AG10803 (cell line): Measurements from ENCODE around the gene TRABD2B.

Source experiments
- DNase-seq: peaks from one replicate; pipeline ENCODE4 v3.0.0; 2010; ENCODE audit warnings: low read depth
- H3K4me3 ChIP-seq: 2 replicates; pipeline ENCODE4 v1.5.1; 2011; ENCODE audit warnings: mild to moderate bottlenecking, low read length, control low read depth
- TF ChIP-seq, protein P1 (sequence below): conservative IDR thresholded peaks from 2 replicates; pipeline ENCODE4 v1.5.1; 2011; ENCODE audit warnings: mild to moderate bottlenecking, low read length, control low read depth, inconsistent platforms

TRABD2B gene

DNA sequence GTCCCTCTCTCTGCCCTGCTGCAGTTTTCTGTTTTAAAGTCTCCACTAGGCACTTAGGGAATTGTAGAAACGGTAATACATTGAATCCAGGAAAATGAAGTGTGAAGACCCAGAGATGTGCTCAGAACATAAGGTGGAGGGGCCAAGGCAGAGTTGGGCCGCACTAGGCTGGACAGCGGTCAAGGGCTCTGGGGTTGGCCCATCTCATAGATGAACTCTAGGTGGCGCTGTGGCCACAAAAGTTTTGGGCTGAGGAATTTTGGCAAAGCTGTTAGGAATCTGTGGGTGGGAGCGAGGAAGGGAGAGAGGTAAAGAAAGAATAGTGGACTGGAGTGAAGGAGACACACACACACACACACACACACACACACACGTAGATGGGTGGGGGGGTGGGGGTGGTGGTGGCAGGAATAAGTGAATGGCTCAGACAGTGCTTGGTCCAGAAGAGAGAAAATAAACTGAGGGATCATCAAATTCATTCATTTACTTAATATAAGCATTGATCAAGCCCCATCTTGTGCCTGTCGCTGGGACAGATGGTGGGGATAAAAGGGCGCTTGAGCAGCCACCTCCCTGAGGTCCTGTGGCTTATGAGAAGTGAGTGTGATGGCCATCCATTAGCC is 258.5 kb downstream of the TRABD2B start:
- TF ChIP-seq, protein P1, sequence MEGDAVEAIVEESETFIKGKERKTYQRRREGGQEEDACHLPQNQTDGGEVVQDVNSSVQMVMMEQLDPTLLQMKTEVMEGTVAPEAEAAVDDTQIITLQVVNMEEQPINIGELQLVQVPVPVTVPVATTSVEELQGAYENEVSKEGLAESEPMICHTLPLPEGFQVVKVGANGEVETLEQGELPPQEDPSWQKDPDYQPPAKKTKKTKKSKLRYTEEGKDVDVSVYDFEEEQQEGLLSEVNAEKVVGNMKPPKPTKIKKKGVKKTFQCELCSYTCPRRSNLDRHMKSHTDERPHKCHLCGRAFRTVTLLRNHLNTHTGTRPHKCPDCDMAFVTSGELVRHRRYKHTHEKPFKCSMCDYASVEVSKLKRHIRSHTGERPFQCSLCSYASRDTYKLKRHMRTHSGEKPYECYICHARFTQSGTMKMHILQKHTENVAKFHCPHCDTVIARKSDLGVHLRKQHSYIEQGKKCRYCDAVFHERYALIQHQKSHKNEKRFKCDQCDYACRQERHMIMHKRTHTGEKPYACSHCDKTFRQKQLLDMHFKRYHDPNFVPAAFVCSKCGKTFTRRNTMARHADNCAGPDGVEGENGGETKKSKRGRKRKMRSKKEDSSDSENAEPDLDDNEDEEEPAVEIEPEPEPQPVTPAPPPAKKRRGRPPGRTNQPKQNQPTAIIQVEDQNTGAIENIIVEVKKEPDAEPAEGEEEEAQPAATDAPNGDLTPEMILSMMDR, result peak; percentile 80
- DNase-seq, result peak; percentile 45

DNA sequence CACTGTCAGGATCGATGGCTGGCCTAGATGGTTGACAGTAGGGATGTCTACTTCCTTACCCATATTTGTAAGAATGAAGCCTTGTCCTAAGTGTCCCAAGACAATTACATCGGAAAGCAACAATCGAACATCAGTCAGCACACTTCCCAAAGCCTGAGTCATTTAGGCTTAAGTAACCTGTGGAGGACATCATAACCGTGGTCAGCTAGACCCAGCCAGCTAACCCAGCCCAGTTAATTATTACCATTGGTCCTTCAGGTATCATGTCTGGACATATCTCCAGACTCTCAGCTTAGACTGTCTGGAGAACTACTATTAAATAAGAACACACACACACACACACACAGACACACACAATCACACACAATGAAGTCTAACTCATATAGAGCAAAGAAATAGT is 264.7 kb downstream of the TRABD2B start:
- no peak for DNase-seq
- TF ChIP-seq, protein P1, result no peak
- H3K4me3 ChIP-seq, result no peak overlapping the region

More for the DNA sequence above, 258.5 kb downstream of the TRABD2B start:
- no peak overlapping the region for H3K4me3 ChIP-seq

DNA sequence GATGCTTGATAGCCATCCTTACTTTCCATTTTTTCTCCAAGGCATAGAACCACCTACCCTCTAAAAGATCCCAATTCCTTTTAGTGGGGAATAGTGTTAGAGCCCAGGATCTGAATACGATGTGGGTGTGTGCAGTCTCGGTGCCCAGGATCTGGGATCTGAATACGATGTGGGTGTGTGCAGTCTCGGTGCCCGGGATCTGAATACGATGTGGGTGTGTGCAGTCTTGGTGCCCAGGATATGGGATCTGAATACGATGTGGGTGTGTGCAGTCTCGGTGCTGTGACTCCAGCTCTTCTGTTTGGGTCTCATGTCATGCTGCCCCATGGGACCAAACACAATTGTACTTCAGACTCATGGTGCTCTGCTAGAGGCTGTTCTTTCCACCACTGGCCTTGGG is 265.5 kb downstream of the TRABD2B start:
- TF ChIP-seq, protein P1, result no peak
- no peak overlapping the region for H3K4me3 ChIP-seq
- no peak for DNase-seq

DNA sequence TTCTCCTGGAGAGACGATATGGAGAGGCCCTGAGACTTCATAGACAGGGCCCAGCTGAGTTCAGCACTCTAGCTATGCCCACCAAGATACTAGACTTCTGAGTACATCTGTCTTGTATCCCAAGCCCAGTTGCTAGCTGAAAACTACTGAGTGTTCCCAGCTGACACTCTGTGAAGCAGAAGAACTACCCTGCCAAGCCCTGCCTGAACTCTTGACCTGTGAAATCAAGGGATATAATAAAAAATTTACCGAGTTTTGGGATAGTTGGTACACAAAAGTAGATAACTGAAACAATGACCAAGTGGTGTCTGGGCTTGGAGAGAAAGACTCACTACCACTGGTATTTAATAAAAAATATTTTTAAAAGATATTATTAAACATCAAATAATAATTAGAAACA is 267.5 kb downstream of the TRABD2B start:
- no peak overlapping the region for H3K4me3 ChIP-seq
- no peak for DNase-seq
- TF ChIP-seq, protein P1, result no peak

DNA sequence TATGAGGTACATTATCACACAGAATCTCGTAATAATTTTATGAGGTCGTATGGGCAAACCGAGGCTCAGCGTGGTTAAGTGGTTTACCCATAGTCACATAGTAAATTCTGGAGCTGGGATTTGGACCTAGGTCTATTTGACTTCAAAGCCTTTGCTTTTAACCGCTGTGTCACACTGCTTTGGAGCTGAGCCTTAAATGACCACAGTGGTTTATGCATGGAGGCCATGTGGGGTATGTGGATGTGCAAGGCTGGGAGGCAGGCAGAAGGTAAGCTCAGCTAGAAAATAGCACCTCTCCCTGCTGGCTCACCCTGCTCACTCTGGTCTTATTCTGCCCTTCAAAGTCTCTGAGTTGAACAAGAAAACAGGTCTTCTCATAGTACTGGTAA is 269.5 kb downstream of the TRABD2B start:
- no peak overlapping the region for H3K4me3 ChIP-seq
- TF ChIP-seq, protein P1, result no peak
- no peak for DNase-seq

DNA sequence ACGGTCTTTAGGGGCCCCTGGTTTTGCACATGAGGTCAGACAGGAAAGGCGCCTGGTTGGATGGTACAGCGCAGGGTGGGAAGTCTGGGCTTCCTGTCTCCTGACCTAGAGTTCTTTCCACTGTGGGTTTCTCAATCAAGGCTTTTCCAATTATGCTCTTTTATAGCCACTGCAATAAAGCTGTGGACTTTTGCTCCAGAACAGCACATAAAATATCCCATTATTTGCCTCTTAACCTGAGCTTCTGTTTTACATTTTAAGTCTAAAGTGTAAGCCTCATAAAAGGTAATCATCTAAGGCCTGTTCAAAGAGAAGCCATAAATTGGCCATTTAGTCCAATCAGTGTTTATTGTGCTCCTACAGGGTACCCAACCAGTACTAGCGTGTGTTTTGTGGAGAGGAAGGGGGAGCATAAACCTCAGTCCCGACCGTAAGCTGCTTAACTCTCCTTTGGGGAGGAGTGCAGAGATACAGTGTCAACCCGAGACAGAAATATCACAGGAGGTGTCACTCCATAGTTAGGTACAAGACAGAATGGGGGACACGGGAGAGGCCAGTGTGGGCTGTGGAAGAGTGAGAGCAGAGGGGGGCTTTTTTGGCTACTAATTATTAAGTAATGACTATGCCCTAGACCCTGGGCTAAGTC is 270.0 kb downstream of the TRABD2B start:
- no peak overlapping the region for H3K4me3 ChIP-seq
- DNase-seq, result no peak
- TF ChIP-seq, protein P1, result no peak

DNA sequence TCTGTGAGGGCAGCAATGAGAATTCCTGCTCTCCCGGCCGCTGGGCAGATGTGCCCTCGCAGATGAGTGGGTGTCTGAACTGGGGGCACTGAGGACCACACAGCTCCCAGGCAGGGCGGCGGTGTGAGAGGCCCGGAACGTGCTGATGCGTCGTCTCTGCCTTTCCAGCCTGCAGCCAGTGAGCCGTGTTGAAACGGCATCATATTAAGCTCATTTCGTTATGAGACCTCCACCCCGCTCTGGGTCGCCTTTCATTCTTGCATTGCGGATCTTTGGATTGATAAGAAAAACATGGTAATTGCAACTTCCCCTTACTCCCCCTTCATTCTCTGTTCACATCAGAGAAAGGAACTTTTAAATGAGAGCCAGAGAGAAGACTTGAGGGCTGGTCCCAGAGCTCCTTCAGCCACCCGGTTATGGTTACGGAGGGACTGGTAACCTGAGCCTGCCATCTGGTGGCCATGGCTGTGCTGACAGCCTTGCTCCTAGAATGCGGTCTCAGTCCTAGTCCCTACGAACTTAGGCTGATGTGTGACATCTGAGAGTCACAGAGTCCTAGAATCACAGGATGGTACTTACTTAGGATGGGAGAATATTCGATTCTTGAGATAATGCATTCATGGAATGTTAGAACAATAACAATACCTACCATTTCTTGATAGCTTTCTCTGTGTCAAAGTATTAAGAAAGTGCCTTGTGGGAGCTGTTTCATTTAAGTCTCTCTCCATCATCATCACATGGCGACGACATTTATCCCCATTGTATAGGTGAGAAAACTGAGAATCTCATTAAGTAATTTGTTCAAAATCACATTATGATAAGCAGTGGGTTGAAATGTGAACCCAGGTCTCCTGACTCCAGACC is 271.0 kb downstream of the TRABD2B start:
- H3K4me3 ChIP-seq, result peak overlapping the region; percentile 15
- DNase-seq, result peak; percentile 70
- TF ChIP-seq, protein P1, result peak; percentile 98
